ENCODE results near the gene BSN.

The BSN gene

GRCh38 chr3:49619649-49620048 is 65.4 kb downstream of the BSN start:
- H3K79me2 ChIP-seq (ENCODE audit: insufficient read depth, low read depth) = no peaks in the 10 kb centered on the region
- TF ChIP-seq, protein P1, sequence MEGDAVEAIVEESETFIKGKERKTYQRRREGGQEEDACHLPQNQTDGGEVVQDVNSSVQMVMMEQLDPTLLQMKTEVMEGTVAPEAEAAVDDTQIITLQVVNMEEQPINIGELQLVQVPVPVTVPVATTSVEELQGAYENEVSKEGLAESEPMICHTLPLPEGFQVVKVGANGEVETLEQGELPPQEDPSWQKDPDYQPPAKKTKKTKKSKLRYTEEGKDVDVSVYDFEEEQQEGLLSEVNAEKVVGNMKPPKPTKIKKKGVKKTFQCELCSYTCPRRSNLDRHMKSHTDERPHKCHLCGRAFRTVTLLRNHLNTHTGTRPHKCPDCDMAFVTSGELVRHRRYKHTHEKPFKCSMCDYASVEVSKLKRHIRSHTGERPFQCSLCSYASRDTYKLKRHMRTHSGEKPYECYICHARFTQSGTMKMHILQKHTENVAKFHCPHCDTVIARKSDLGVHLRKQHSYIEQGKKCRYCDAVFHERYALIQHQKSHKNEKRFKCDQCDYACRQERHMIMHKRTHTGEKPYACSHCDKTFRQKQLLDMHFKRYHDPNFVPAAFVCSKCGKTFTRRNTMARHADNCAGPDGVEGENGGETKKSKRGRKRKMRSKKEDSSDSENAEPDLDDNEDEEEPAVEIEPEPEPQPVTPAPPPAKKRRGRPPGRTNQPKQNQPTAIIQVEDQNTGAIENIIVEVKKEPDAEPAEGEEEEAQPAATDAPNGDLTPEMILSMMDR (conservative IDR thresholded peaks at IDR 0.05; ENCODE audit: low read depth, low read length) = no peak
- no peak overlapping the region for H3K9ac ChIP-seq
- no peaks in the 10 kb centered on the region for H4K20me1 ChIP-seq (ENCODE audit: insufficient read depth)
- H3K36me3 ChIP-seq (ENCODE audit: insufficient read depth) = no peaks in the 10 kb centered on the region
- H3K27ac ChIP-seq = no peak overlapping the region
- H2AFZ ChIP-seq (ENCODE audit: low read depth) = no peak overlapping the region
- H3K4me3 ChIP-seq (IDR thresholded peaks at IDR 0.05; ENCODE audit: insufficient read depth, low read depth, low read length) = no peak overlapping the region
- H3K4me2 ChIP-seq = no peak overlapping the region
- H3K27me3 ChIP-seq (ENCODE audit: insufficient read depth, low read depth) = no peaks in the 10 kb centered on the region
- H3K4me1 ChIP-seq (ENCODE audit: low read depth, poor library complexity, severe bottlenecking) = no peaks in the 10 kb centered on the region

GRCh38 chr3:49620728-49621127 is 66.5 kb downstream of the BSN start:
- H4K20me1 ChIP-seq (ENCODE audit: insufficient read depth) = no peaks in the 10 kb centered on the region
- TF ChIP-seq, protein P1 (conservative IDR thresholded peaks at IDR 0.05; ENCODE audit: low read depth, low read length) = no peak
- no peak overlapping the region for H3K4me2 ChIP-seq
- no peaks in the 10 kb centered on the region for H3K4me1 ChIP-seq (ENCODE audit: low read depth, poor library complexity, severe bottlenecking)
- H3K27ac ChIP-seq = no peak overlapping the region
- no peaks in the 10 kb centered on the region for H3K36me3 ChIP-seq (ENCODE audit: insufficient read depth)
- no peak overlapping the region for H3K4me3 ChIP-seq (IDR thresholded peaks at IDR 0.05; ENCODE audit: insufficient read depth, low read depth, low read length)
- no peaks in the 10 kb centered on the region for H3K79me2 ChIP-seq (ENCODE audit: insufficient read depth, low read depth)
- no peak overlapping the region for H3K9ac ChIP-seq
- H3K27me3 ChIP-seq (ENCODE audit: insufficient read depth, low read depth) = no peaks in the 10 kb centered on the region
- no peak overlapping the region for H2AFZ ChIP-seq (ENCODE audit: low read depth)

GRCh38 chr3:49623071-49623470 is 68.8 kb downstream of the BSN start:
- Histone ChIP-seq H2AFZ (ENCODE audit: low read depth) (no peak overlapping the region), H3K4me2 (no peak overlapping the region), H4K20me1 (ENCODE audit: insufficient read depth) (no peaks in the 10 kb centered on the region), H3K36me3 (ENCODE audit: insufficient read depth) (no peaks in the 10 kb centered on the region), H3K79me2 (ENCODE audit: insufficient read depth, low read depth) (no peaks in the 10 kb centered on the region), H3K4me3 (IDR thresholded peaks at IDR 0.05; ENCODE audit: insufficient read depth, low read depth, low read length) (no peak overlapping the region), H3K4me1 (ENCODE audit: low read depth, poor library complexity, severe bottlenecking) (no peaks in the 10 kb centered on the region), H3K27ac (no peak overlapping the region), H3K9ac (no peak overlapping the region), H3K27me3 (ENCODE audit: insufficient read depth, low read depth) (no peaks in the 10 kb centered on the region)
- TF ChIP-seq, protein P1 (conservative IDR thresholded peaks at IDR 0.05; ENCODE audit: low read depth, low read length) = no peak

GRCh38 chr3:49625071-49625470 is 70.8 kb downstream of the BSN start:
- Histone ChIP-seq H3K4me1 (ENCODE audit: low read depth, poor library complexity, severe bottlenecking) (no peaks in the 10 kb centered on the region), H3K9ac (no peak overlapping the region), H4K20me1 (ENCODE audit: insufficient read depth) (no peaks in the 10 kb centered on the region), H2AFZ (ENCODE audit: low read depth) (no peak overlapping the region), H3K79me2 (ENCODE audit: insufficient read depth, low read depth) (no peaks in the 10 kb centered on the region), H3K27me3 (ENCODE audit: insufficient read depth, low read depth) (no peaks in the 10 kb centered on the region), H3K4me3 (IDR thresholded peaks at IDR 0.05; ENCODE audit: insufficient read depth, low read depth, low read length) (no peak overlapping the region), H3K4me2 (no peak overlapping the region), H3K27ac (no peak overlapping the region), H3K36me3 (ENCODE audit: insufficient read depth) (no peaks in the 10 kb centered on the region)
- TF ChIP-seq, protein P1 (conservative IDR thresholded peaks at IDR 0.05; ENCODE audit: low read depth, low read length) = no peak

Measured in KMS-11 (cell line).